Endothelial cell of umbilical vein (primary cell): ENCODE data around the gene TMEM109. TPM values are rescaled to one million over a fixed set of nuclear protein-coding genes. Genes with fewer than 3 reads are reported as not detected.

Source experiments
- BruUV-seq: library from RNA; stranded (reverse); fragments of 400-500 nt; replicated peaks from 2 replicates; lab custom pipeline; 2021; lab: Mats Ljungman, UMichigan
- CTCF ChIA-PET: fragments of 300-600, 350-600 bp; sonication (Branson Sonifier 250); formaldehyde crosslinking; loops from one replicate; lab custom pipeline; 2021; ENCODE audit warnings: antibody characterized with exemption, inconsistent platforms; lab: Charles Lee
- POLR2A ChIA-PET: fragments of 300-600, 350-600 bp; sonication (Branson Sonifier 250); formaldehyde crosslinking; loops from one replicate; lab custom pipeline; 2021; ENCODE audit warnings: antibody characterized with exemption, inconsistent platforms; lab: Charles Lee
- DNase-seq: peaks from one replicate; pipeline ENCODE4 v3.0.0-alpha.2; 2011; ENCODE audit warnings: low read depth, low spot score
- FAIRE-seq: peaks from 2 replicates; lab custom pipeline; 2011; peaks lifted over from hg19 to GRCh38; lab: Jason Lieb, UNC
- H2AFZ ChIP-seq: 2 replicates; pipeline ENCODE4 v1.6.0; 2012; ENCODE audit warnings: low read depth, low read length, control low read depth, inconsistent platforms
- H3K27ac ChIP-seq: 2 replicates; pipeline ENCODE4 v1.5.1; 2011; ENCODE audit warnings: low read depth, mild to moderate bottlenecking, control low read depth, low read length, moderate library complexity; ENCODE audit not compliant: insufficient read depth
- H3K27me3 ChIP-seq, 2 experiments: 2 replicates each; pipeline versions ENCODE4 v1.6.0 to v1.6.1; 2011; ENCODE audit warnings: low read length in 2 of 2, mixed read lengths in 1 of 2; ENCODE audit not compliant: control insufficient read depth in 2 of 2, insufficient read depth in 2 of 2
- H3K36me3 ChIP-seq, 2 experiments: 2 replicates in 1 of 2; 3 replicates in 1 of 2; pipeline ENCODE4 v1.5.1; 2011; ENCODE audit warnings: low read length in 2 of 2, mild to moderate bottlenecking in 1 of 2, moderate library complexity in 1 of 2; ENCODE audit not compliant: control insufficient read depth in 2 of 2, insufficient read depth in 2 of 2; ENCODE audit errors: extremely low read depth in 1 of 2
- H3K4me1 ChIP-seq: 3 replicates; pipeline ENCODE4 v1.5.1; 2011; ENCODE audit warnings: mild to moderate bottlenecking, low read length; ENCODE audit not compliant: control insufficient read depth, insufficient read depth; ENCODE audit errors: extremely low read depth
- H3K4me2 ChIP-seq: 2 replicates; pipeline ENCODE4 v1.6.1; 2011; ENCODE audit warnings: low read length, control low read depth, mixed read lengths; ENCODE audit not compliant: insufficient read depth
- H3K4me3 ChIP-seq, 3 experiments: fragments of 200-600 bp in 1 of 3; sonication (generic), shearing (Covaris generic) in 1 of 3; replicated peaks in 1 of 3; 2 replicates each; pipeline ENCODE4 v1.5.1; 2011 to 2016; ENCODE audit warnings: control low read depth in 3 of 3, low read length in 3 of 3, mild to moderate bottlenecking in 2 of 3, inconsistent platforms in 1 of 3, low read depth in 1 of 3, moderate library complexity in 1 of 3; ENCODE audit not compliant: insufficient read depth in 1 of 3
- H3K79me2 ChIP-seq: 2 replicates; pipeline ENCODE4 v1.6.0; 2012; ENCODE audit warnings: low read length, inconsistent platforms; ENCODE audit not compliant: control insufficient read depth, insufficient read depth
- H3K9ac ChIP-seq: replicated peaks from 2 replicates; pipeline ENCODE3; 2011; ENCODE audit warnings: low read length, control low read depth; ENCODE audit not compliant: insufficient read depth; ENCODE audit errors: extremely low read depth
- H3K9me1 ChIP-seq: replicated peaks from 3 replicates; pipeline ENCODE4 v1.6.0; 2011; ENCODE audit warnings: mild to moderate bottlenecking, low read length; ENCODE audit not compliant: control insufficient read depth, insufficient read depth; ENCODE audit errors: extremely low read depth
- H3K9me3 ChIP-seq: replicated peaks from 2 replicates; pipeline ENCODE4 v1.5.1; 2012; ENCODE audit warnings: low read length, inconsistent platforms; ENCODE audit not compliant: control insufficient read depth, insufficient read depth
- H4K20me1 ChIP-seq: replicated peaks from 2 replicates; pipeline ENCODE3; 2011; ENCODE audit warnings: mild to moderate bottlenecking, low read length; ENCODE audit not compliant: control insufficient read depth, insufficient read depth; ENCODE audit errors: extremely low read depth
- CTCF ChIP-seq, 2 donors: IDR thresholded peaks; 1 replicate in 1 of 2; 2 replicates in 1 of 2; pipeline ENCODE4 v1.5.1; 2011; ENCODE audit warnings: low read length in 2 of 2, mild to moderate bottlenecking in 2 of 2, moderate library complexity in 2 of 2, control low read depth in 1 of 2, inconsistent platforms in 1 of 2, low read depth in 1 of 2; ENCODE audit not compliant: insufficient read depth in 1 of 2; ENCODE audit errors: extremely low read depth in 1 of 2
- EZH2 ChIP-seq: IDR thresholded peaks from 2 replicates; pipeline ENCODE4 v1.6.1; 2012; ENCODE audit warnings: borderline replicate concordance, low read depth, mild to moderate bottlenecking, moderate library complexity, low read length, inconsistent platforms; ENCODE audit not compliant: severe bottlenecking
- FOS ChIP-seq: IDR thresholded peaks from 2 replicates; pipeline ENCODE4 v1.6.1; 2011; ENCODE audit warnings: mild to moderate bottlenecking, low read length, moderate library complexity, borderline replicate concordance; ENCODE audit not compliant: insufficient read depth
- MYC ChIP-seq: IDR thresholded peaks from one replicate; pipeline ENCODE4 v1.6.1; 2011; ENCODE audit warnings: mild to moderate bottlenecking, low read depth, low read length
- POLR2A ChIP-seq: IDR thresholded peaks from 2 replicates; pipeline ENCODE4 v1.6.1; 2012; ENCODE audit warnings: low read depth, mild to moderate bottlenecking, control low read depth, low read length
- POLR2AphosphoS5 ChIP-seq: IDR thresholded peaks from 2 replicates; pipeline ENCODE4 v1.6.1; 2012; ENCODE audit warnings: low read depth, mild to moderate bottlenecking, control low read depth, low read length, moderate library complexity; ENCODE audit not compliant: insufficient read depth
- dilution Hi-C: fragments of 300-500 bp; cut with MboI; formaldehyde crosslinking; loops from one replicate; pipeline ENCODE4 v1.15.0; 2019; ENCODE audit warnings: low sequenced_read_pairs; ENCODE audit not compliant: extremely low pct_ligation_motif_present
- intact Hi-C: fragments of 100-400 bp; cut with micrococcal nuclease; formaldehyde crosslinking; loops from one replicate; pipeline ENCODE4 v1.10.0; 2022
- polyA plus RNA-seq, 4 experiments: library from polyadenylated mRNA; depleted of rRNA in 3 of 4; stranded (reverse) in 3 of 4; unstranded in 1 of 4; fragments of >200 nt; gene quantifications; 2 replicates each; pipeline versions ENCODE4 v1.2.1 to v1.2.3, GENCODE V29; 2011 to 2012; ENCODE audit warnings: missing spikeins in 1 of 4
- total RNA-seq: library from RNA; stranded (reverse); gene quantifications from 2 replicates; pipeline ENCODE4 v1.2.3, GENCODE V29; 2021

TMEM109 gene
- total and polyA plus RNA-seq, 2 donors (not counting 3 experiments of a cell fraction or from before 2014, with no cell fraction given) = 143 to 192 TPM

- dilution Hi-C loops = no loop called here
- FAIRE-seq = no peak
- Histone ChIP-seq H2AFZ (no peak overlapping the region), H3K4me3 (no peak overlapping the region), H3K9me1 (no peaks in the 10 kb centered on the region), H3K36me3 (peaks cover 3 to 19% of the 10 kb centered on the region in 2 experiments), H3K79me2 (peaks cover 34% of the 10 kb centered on the region), H3K4me1 (peaks cover 31% of the 10 kb centered on the region), H3K27ac (no peak overlapping the region), H3K9ac (no peak overlapping the region), H3K27me3 (no peaks in the 10 kb centered on the region), H3K4me2 (no peak overlapping the region), H3K9me3 (no peaks in the 10 kb centered on the region), H4K20me1 (no peaks in the 10 kb centered on the region)
- TF ChIP-seq POLR2A = no peak
- no peak for TF ChIP-seq FOS
- no peak for TF ChIP-seq POLR2AphosphoS5
- ChIA-PET CTCF (interaction anchor here (0.9 kb wide), 1 partner anchor 22 kb away, joined by 5 read pairs; no protein-coding TSS in a partner anchor), POLR2A (no interaction called here)
- no peak for DNase-seq
- intact Hi-C loops = no loop called here
- BruUV-seq = no TSS peak
These were observed 7.3 kb downstream of the TMEM109 start for GRCh38 chr11:60921259-60921658.

- Histone ChIP-seq H3K27me3 (no peaks in the 10 kb centered on the region), H2AFZ (no peak overlapping the region), H3K9ac (no peak overlapping the region), H3K9me3 (no peaks in the 10 kb centered on the region), H3K4me1 (peaks cover 31% of the 10 kb centered on the region), H4K20me1 (no peaks in the 10 kb centered on the region), H3K4me3 (no peak overlapping the region), H3K4me2 (no peak overlapping the region), H3K36me3 (peaks cover 3 to 21% of the 10 kb centered on the region in 2 experiments), H3K9me1 (no peaks in the 10 kb centered on the region), H3K79me2 (peaks cover 28% of the 10 kb centered on the region), H3K27ac (no peak overlapping the region)
- BruUV-seq = no TSS peak
- DNase-seq (no peak), FAIRE-seq (no peak)
- ChIA-PET POLR2A (no interaction called here), CTCF (interaction anchor here (0.9 kb wide), 1 partner anchor 22 kb away, joined by 5 read pairs; no protein-coding TSS in a partner anchor)
- no peak for TF ChIP-seq POLR2AphosphoS5
- no peak for TF ChIP-seq EZH2
- TF ChIP-seq MYC = no peak
- TF ChIP-seq CTCF (IDR thresholded peaks at IDR 0.05; ENCODE audit: extremely low read depth in 1 of 2, insufficient read depth in 1 of 2, low read depth in 1 of 2, low read length in 2 of 2) = no peak
- intact Hi-C loops (no loop called here), dilution Hi-C loops (no loop called here)
These were observed 7.9 kb downstream of the TMEM109 start for GRCh38 chr11:60921777-60922335.
